Measurements from ENCODE around the gene ABHD8.

The ABHD8 gene

GRCh38 chr19:17332677-17333581 is 29.7 kb upstream of the ABHD8 start:
- TF ChIP-seq CTCF (IDR thresholded peaks at IDR 0.05; ENCODE audit: low read depth, low read length), result no peak
- DNase-seq (ENCODE audit: extremely low read depth, low read depth), result no peak

GRCh38 chr19:17332360-17332676 is 29.1 kb upstream of the ABHD8 start:
- no peak for DNase-seq (ENCODE audit: extremely low read depth, low read depth)
- no peak for TF ChIP-seq CTCF (IDR thresholded peaks at IDR 0.05; ENCODE audit: low read depth, low read length)

GRCh38 chr19:17331045-17331558 is 27.9 kb upstream of the ABHD8 start:
- no peak for TF ChIP-seq CTCF (IDR thresholded peaks at IDR 0.05; ENCODE audit: low read depth, low read length)
- DNase-seq (ENCODE audit: extremely low read depth, low read depth), result no peak

GRCh38 chr19:17330262-17331044 is 27.2 kb upstream of the ABHD8 start:
- no peak for TF ChIP-seq CTCF (IDR thresholded peaks at IDR 0.05; ENCODE audit: low read depth, low read length)
- no peak for DNase-seq (ENCODE audit: extremely low read depth, low read depth)

- no peak for DNase-seq (ENCODE audit: extremely low read depth, low read depth)
- TF ChIP-seq CTCF (IDR thresholded peaks at IDR 0.05; ENCODE audit: low read depth, low read length), result no peak
Observed at GRCh38 chr19:17329366-17330261, 26.4 kb upstream of the ABHD8 start.

- no peak for TF ChIP-seq CTCF (IDR thresholded peaks at IDR 0.05; ENCODE audit: low read depth, low read length)
- DNase-seq (ENCODE audit: extremely low read depth, low read depth), result no peak
Observed at GRCh38 chr19:17328517-17329365, 25.5 kb upstream of the ABHD8 start.

Measured in AG09319 (cell line).